HepG2 (cell line): Measurements from ENCODE around the gene KDM2B. TPM values are rescaled to one million over a fixed set of nuclear protein-coding genes. Genes with fewer than 3 reads are reported as not detected.
A peak's percentile ranks its signal among the peaks of the same experiment; 100 is the strongest.

Source experiments
- FOSL2 ChIP-seq: sonication (generic); formaldehyde crosslinking; IDR thresholded peaks from 2 replicates; pipeline ENCODE4 v1.4.0; 2020; ENCODE audit warnings: missing genetic modification reagents
- GPN1 ChIP-seq: sonication (generic); formaldehyde crosslinking; IDR thresholded peaks from 2 replicates; pipeline ENCODE4 v1.5.1; 2020; ENCODE audit warnings: missing genetic modification reagents, borderline replicate concordance
- HDAC1 ChIP-seq: sonication (generic); formaldehyde crosslinking; IDR thresholded peaks from 2 replicates; pipeline ENCODE4 v1.5.1; 2020; ENCODE audit warnings: mild to moderate bottlenecking, missing genetic modification reagents
- MED1 ChIP-seq: sonication (generic); formaldehyde crosslinking; IDR thresholded peaks from 2 replicates; pipeline ENCODE4 v1.4.0; 2020; ENCODE audit warnings: missing genetic modification reagents
- MIXL1 ChIP-seq: IDR thresholded peaks from 2 replicates; pipeline ENCODE4 v1.6.1; 2016
- MTF2 ChIP-seq: sonication (generic); formaldehyde crosslinking; IDR thresholded peaks from 2 replicates; pipeline ENCODE4 v1.5.0; 2020; ENCODE audit warnings: missing genetic modification reagents, borderline replicate concordance
- RNF2 ChIP-seq: fragments of 450-650 bp; conservative IDR thresholded peaks from 2 replicates; pipeline ENCODE4 v1.6.1; 2016; ENCODE audit warnings: low read depth
- SOX6 ChIP-seq, 2 experiments: fragments of 450-650 bp in 1 of 2; sonication (generic) in 1 of 2; formaldehyde crosslinking in 1 of 2; IDR thresholded peaks; 2 replicates each; pipeline versions ENCODE4 v1.4.0 to v1.6.1; 2017 to 2020; ENCODE audit warnings: antibody characterized with exemption in 1 of 2, mild to moderate bottlenecking in 1 of 2, missing genetic modification reagents in 1 of 2
- ZNF30 ChIP-seq: sonication (generic); formaldehyde crosslinking; IDR thresholded peaks from 2 replicates; pipeline ENCODE4 v1.5.0; 2020; ENCODE audit warnings: mild to moderate bottlenecking, missing genetic modification reagents
- ZNF557 ChIP-seq: sonication (generic); formaldehyde crosslinking; IDR thresholded peaks from 2 replicates; pipeline ENCODE4 v1.4.0; 2020; ENCODE audit warnings: missing genetic modification reagents
- ZNF562 ChIP-seq: sonication (generic); formaldehyde crosslinking; IDR thresholded peaks from 2 replicates; pipeline ENCODE4 v1.8.0; 2022; ENCODE audit warnings: missing genetic modification reagents, borderline replicate concordance
- ZNF570 ChIP-seq: sonication (generic); formaldehyde crosslinking; IDR thresholded peaks from 2 replicates; pipeline ENCODE4 v1.4.0; 2020; ENCODE audit warnings: mild to moderate bottlenecking, missing genetic modification reagents, borderline replicate concordance
- polyA plus RNA-seq, 8 experiments: library from polyadenylated mRNA; depleted of rRNA in 3 of 8; stranded (reverse) in 7 of 8; unstranded in 1 of 8; fragments of >200 nt; fragmentation: Illumina TruSeq in 4 of 8; extraction: Trizol in 4 of 8; gene quantifications; 2 replicates each; pipeline versions ENCODE4 v1.2.1 to v1.2.3, GENCODE V29; 2011 to 2016; ENCODE audit warnings: low read depth in 4 of 8, missing spikeins in 1 of 8, mixed read lengths in 1 of 8; ENCODE audit not compliant: insufficient read depth in 1 of 8
- total RNA-seq, 5 experiments: library from RNA; depleted of rRNA; stranded (reverse); fragments of >200 nt; fragmentation: Illumina TruSeq; extraction: Trizol; gene quantifications; 2 replicates each; pipeline ENCODE4 v1.2.3, GENCODE V29; 2016; ENCODE audit warnings: low read depth in 1 of 5
- TF ChIP-seq, protein P1 (sequence below): sonication (generic); formaldehyde crosslinking; IDR thresholded peaks from 2 replicates; pipeline ENCODE4 v1.5.0; 2020; ENCODE audit warnings: missing genetic modification reagents, mild to moderate bottlenecking, borderline replicate concordance
- TF ChIP-seq, protein P2 (sequence below): sonication (generic); formaldehyde crosslinking; conservative IDR thresholded peaks from 2 replicates; pipeline ENCODE4 v1.4.0; 2020; ENCODE audit warnings: mild to moderate bottlenecking, missing genetic modification reagents, moderate library complexity
- TF ChIP-seq, protein P3 (sequence below): sonication (generic); formaldehyde crosslinking; IDR thresholded peaks from 2 replicates; pipeline ENCODE4 v1.5.0; 2020; ENCODE audit warnings: mild to moderate bottlenecking, missing genetic modification reagents, moderate library complexity
- TF ChIP-seq, protein P4 (sequence below), 2 experiments: sonication (generic) in 1 of 2; formaldehyde crosslinking in 1 of 2; IDR thresholded peaks; 2 replicates each; pipeline versions ENCODE4 v1.5.1 to v1.6.1; 2011 to 2020; ENCODE audit warnings: borderline replicate concordance in 1 of 2, low read depth in 1 of 2, low read length in 1 of 2, mild to moderate bottlenecking in 1 of 2, missing genetic modification reagents in 1 of 2, moderate library complexity in 1 of 2
- TF ChIP-seq, protein P5 (sequence below): sonication (generic); formaldehyde crosslinking; conservative IDR thresholded peaks from 2 replicates; pipeline ENCODE4 v1.4.0; 2020; ENCODE audit warnings: missing genetic modification reagents

KDM2B gene
- total and polyA plus RNA-seq, 2 of the 13 experiments (the other 11 are each of a cell fraction or from before 2014, with no cell fraction given) = 17.5 to 26.1 TPM

DNA sequence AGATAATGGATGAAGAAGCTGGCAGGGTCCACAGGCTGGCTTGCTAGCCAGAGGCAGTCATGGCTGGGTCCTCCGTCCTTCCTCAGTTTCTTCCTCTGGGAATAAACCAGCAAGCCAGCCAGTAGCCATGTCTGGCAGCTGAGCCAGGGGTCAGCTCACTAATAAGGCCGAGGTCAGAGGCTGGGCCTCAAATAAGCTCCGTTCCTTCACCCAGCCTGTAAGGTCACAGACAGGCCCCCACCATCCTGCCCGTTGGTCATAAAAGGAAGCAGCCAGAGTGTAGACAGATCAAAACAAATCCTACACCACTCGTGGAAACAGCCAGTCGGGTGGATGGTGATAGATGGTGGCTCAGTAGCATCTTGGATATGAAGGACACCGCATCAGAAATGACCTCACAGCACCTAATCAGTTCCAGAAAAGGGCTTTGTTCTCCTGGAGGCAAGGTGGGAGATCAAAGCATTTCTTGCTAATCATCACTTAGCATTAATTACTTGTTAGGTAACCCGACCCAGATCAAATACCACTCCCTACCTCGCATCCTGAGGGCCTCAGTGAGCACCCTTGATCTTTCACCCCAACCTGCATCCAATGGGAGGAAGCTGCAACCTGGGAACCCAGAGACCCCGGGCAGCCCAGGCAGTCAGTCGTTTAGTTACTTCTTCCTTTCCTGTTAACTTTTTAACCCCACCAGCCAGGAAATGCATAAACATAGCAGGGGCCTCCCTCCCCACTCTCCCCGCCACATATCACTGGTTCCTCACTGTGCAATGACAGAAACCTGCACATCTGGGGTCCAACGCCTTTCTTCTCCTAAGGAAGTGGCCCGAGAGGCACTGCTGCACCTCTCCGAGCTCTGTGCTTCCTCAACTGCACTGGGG, 90.2 kb downstream of the KDM2B start (continued):
- TF ChIP-seq SOX6 (IDR thresholded peaks at IDR 0.05) = no peak
- peak; percentile 99 for TF ChIP-seq SOX6 (CRISPR knock-in tag; IDR thresholded peaks at IDR 0.05)
- TF ChIP-seq, protein P1, sequence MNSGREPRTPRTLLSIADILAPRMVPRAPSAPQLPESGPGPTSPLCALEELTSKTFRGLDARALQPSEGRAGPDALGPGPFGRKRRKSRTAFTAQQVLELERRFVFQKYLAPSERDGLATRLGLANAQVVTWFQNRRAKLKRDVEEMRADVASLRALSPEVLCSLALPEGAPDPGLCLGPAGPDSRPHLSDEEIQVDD (CRISPR knock-in tag) = no peak
- TF ChIP-seq, protein P2, sequence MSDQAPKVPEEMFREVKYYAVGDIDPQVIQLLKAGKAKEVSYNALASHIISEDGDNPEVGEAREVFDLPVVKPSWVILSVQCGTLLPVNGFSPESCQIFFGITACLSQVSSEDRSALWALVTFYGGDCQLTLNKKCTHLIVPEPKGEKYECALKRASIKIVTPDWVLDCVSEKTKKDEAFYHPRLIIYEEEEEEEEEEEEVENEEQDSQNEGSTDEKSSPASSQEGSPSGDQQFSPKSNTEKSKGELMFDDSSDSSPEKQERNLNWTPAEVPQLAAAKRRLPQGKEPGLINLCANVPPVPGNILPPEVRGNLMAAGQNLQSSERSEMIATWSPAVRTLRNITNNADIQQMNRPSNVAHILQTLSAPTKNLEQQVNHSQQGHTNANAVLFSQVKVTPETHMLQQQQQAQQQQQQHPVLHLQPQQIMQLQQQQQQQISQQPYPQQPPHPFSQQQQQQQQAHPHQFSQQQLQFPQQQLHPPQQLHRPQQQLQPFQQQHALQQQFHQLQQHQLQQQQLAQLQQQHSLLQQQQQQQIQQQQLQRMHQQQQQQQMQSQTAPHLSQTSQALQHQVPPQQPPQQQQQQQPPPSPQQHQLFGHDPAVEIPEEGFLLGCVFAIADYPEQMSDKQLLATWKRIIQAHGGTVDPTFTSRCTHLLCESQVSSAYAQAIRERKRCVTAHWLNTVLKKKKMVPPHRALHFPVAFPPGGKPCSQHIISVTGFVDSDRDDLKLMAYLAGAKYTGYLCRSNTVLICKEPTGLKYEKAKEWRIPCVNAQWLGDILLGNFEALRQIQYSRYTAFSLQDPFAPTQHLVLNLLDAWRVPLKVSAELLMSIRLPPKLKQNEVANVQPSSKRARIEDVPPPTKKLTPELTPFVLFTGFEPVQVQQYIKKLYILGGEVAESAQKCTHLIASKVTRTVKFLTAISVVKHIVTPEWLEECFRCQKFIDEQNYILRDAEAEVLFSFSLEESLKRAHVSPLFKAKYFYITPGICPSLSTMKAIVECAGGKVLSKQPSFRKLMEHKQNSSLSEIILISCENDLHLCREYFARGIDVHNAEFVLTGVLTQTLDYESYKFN (CRISPR knock-in tag) = peak; percentile 96
- TF ChIP-seq MED1 (CRISPR knock-in tag) = peak; percentile 83
- TF ChIP-seq, protein P3, sequence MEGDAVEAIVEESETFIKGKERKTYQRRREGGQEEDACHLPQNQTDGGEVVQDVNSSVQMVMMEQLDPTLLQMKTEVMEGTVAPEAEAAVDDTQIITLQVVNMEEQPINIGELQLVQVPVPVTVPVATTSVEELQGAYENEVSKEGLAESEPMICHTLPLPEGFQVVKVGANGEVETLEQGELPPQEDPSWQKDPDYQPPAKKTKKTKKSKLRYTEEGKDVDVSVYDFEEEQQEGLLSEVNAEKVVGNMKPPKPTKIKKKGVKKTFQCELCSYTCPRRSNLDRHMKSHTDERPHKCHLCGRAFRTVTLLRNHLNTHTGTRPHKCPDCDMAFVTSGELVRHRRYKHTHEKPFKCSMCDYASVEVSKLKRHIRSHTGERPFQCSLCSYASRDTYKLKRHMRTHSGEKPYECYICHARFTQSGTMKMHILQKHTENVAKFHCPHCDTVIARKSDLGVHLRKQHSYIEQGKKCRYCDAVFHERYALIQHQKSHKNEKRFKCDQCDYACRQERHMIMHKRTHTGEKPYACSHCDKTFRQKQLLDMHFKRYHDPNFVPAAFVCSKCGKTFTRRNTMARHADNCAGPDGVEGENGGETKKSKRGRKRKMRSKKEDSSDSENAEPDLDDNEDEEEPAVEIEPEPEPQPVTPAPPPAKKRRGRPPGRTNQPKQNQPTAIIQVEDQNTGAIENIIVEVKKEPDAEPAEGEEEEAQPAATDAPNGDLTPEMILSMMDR (CRISPR knock-in tag) = peak; percentile 5; the same call in 1 of the 2 replicates
- TF ChIP-seq ZNF30 (CRISPR knock-in tag) = no peak
- TF ChIP-seq, protein P4, sequence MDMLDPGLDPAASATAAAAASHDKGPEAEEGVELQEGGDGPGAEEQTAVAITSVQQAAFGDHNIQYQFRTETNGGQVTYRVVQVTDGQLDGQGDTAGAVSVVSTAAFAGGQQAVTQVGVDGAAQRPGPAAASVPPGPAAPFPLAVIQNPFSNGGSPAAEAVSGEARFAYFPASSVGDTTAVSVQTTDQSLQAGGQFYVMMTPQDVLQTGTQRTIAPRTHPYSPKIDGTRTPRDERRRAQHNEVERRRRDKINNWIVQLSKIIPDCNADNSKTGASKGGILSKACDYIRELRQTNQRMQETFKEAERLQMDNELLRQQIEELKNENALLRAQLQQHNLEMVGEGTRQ (IDR thresholded peaks at IDR 0.05; ENCODE audit: low read depth, low read length) = no peak
- TF ChIP-seq, protein P4 (CRISPR knock-in tag; IDR thresholded peaks at IDR 0.05; ENCODE audit: borderline replicate concordance) = no peak; the same call in 1 of the 2 replicates
- TF ChIP-seq RNF2 = no peak
- TF ChIP-seq ZNF562 = no peak
- TF ChIP-seq, protein P5, sequence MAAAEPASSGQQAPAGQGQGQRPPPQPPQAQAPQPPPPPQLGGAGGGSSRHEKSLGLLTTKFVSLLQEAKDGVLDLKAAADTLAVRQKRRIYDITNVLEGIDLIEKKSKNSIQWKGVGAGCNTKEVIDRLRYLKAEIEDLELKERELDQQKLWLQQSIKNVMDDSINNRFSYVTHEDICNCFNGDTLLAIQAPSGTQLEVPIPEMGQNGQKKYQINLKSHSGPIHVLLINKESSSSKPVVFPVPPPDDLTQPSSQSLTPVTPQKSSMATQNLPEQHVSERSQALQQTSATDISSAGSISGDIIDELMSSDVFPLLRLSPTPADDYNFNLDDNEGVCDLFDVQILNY (CRISPR knock-in tag) = no peak
- no peak for TF ChIP-seq MTF2 (CRISPR knock-in tag)
- no peak for TF ChIP-seq GPN1 (CRISPR knock-in tag)
- TF ChIP-seq MIXL1 (CRISPR knock-in tag) = peak; percentile 98
- peak; percentile 71; the same call in 1 of the 2 replicates for TF ChIP-seq ZNF557 (CRISPR knock-in tag)
- TF ChIP-seq FOSL2 (CRISPR knock-in tag) = peak; percentile 54
- TF ChIP-seq HDAC1 = peak; percentile 51; the same call in 1 of the 2 replicates
- no peak for TF ChIP-seq ZNF570 (CRISPR knock-in tag)
